HK-2 (cell line): ENCODE results near the gene MYRIP.
"Not testable (repeated sequence)": the region's sequence is repeated elsewhere in the genome, so short reads cannot be mapped to it uniquely, and the experiment has no call there.

ENCODE experiments used
- DNase-seq: peaks from one replicate; pipeline ENCODE4 v3.0.0-alpha.2; 2018; ENCODE audit not compliant: unreplicated experiment

Gene MYRIP

GRCh38 chr3:39809181-39809994 lies at the start of gene MYRIP:
MYRIP (plus strand) TSS chr3:39809609; CDS start chr3:39900817, 91,208 bp downstream.
- peak; percentile 35 for DNase-seq

GRCh38 chr3:39760325-39760724 lies 49.1 kb upstream of the MYRIP start:
- no peak for DNase-seq

GRCh38 chr3:39762537-39763070 lies 46.8 kb upstream of the MYRIP start:
- no peak for DNase-seq

GRCh38 chr3:39763390-39763789 lies 46.0 kb upstream of the MYRIP start:
- no peak for DNase-seq

GRCh38 chr3:39765575-39765974 lies 43.8 kb upstream of the MYRIP start:
- DNase-seq, result no peak

DNA sequence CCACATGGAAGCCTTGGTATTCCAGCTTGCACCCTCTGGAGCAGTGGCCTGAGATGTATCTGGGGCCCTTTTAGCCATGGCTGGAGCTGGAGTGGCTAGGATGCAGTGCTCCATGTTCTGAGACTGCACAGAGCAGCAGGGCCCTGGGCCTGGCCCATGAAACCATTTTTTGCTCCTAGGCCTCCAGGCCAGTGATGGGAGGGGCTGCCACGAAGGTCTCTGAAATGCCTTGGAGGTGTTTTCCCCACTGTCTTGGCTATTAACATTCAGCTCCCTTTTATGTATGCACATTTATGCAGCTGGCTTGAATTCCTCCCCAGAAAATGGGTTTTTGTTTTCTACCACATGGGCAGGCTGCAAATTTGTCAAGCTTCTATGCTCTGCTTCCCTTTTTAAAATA lies 43.0 kb upstream of the MYRIP start:
- no peak for DNase-seq

GRCh38 chr3:39766909-39767308 lies 42.5 kb upstream of the MYRIP start:
- DNase-seq, result not testable (repeated sequence)

GRCh38 chr3:39778168-39778567 lies 31.2 kb upstream of the MYRIP start:
- not testable (repeated sequence) for DNase-seq

DNA sequence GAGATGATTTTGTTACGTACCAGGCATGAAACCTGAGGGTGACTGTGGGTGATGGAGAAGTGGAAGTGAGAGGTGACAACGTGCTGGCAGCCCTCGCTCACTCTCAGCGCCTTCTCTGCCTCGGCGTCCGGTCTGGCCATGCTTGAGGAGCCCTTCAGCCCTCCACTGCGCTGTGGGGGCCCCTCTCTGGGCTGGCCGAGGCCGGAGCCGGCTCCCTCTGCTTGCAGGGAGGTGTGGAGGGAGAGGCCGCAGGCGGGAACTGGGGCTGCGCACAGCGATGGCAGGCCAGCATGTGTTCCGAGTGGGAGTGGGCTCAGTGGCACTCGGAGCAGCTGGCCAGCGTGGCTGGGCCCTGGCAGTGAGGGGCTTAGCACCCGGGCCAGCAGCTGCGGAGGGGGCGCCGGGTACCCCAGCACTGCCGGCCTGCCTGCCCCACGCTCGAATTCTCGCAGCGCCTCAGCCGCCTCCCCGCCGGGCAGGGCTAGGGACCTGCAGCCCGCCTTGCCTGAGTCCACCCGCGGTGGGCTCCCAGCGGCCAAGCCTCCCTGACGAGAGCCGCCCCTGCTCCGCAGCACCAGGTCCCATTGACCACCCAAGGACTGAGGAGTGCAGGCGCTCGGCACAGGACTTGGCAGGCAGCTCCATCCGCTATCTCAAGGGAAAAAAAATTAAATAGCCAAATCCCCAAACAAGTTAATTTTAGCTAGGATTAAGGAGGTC lies 29.7 kb upstream of the MYRIP start:
- no peak for DNase-seq

- no peak for DNase-seq
Observed at GRCh38 chr3:39780352-39780751, 29.1 kb upstream of the MYRIP start.

- no peak for DNase-seq
Observed at GRCh38 chr3:39781025-39781424, 28.4 kb upstream of the MYRIP start.

DNA sequence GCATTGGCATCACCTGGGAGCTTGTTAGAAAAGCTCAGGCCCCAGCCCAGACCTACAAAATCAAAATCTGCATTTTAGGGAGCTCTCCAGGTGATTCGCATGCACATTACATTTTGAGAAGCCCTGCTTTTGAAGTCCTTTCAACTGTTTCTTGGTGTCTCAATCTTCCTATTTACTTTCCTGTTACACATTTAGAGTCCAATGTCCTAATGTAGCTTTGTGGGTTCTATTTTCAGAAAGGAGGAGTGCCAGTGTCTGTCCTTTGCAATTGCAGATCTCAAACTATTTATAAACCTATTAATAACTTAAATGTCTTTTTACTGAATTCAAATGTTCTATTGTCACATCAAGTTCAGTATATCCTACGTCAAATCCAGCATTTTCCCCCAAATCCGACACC lies 27.8 kb upstream of the MYRIP start:
- no peak for DNase-seq

DNA sequence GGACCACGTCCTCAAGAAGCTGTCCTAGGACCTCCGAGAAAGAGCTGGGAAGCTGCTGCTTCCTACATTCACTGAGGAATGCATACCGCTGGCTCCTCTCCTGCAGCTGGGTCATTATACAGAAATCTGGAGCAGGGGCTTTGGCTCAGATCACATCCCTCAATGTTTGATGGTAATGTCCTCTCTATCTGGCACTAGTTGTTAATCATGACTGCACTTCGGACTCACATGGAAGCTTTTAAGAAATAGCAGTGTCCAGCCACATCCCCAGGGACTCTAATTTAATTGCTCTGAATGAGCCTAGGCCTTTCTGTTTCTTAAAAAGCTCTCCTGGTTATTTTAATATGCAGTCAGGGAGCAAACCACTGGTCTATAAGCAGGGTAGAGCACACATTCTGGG lies 25.7 kb upstream of the MYRIP start:
- no peak for DNase-seq

DNA sequence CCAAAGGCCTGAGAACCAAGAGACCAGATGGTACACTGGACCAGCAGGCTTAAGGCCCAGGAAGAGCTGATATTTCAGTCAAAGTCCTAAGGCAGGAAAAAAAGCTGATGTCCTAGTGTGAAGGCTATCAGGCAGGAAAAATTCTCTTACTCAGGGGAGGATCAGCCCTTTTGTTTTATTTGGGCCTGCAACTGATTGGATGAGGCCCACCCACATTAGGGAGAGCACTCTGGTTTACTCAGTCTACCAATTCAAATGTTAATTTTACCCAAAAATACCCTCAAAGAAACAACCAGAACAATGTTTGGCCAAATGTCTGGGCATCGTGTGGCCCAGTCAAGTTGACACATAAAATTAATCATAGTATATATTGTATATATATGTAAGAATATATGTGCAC lies 24.5 kb upstream of the MYRIP start:
- DNase-seq, result no peak

GRCh38 chr3:39788128-39788883 lies 21.1 kb upstream of the MYRIP start:
- DNase-seq, result no peak

GRCh38 chr3:39791603-39792002 lies 17.8 kb upstream of the MYRIP start:
- DNase-seq, result no peak

DNA sequence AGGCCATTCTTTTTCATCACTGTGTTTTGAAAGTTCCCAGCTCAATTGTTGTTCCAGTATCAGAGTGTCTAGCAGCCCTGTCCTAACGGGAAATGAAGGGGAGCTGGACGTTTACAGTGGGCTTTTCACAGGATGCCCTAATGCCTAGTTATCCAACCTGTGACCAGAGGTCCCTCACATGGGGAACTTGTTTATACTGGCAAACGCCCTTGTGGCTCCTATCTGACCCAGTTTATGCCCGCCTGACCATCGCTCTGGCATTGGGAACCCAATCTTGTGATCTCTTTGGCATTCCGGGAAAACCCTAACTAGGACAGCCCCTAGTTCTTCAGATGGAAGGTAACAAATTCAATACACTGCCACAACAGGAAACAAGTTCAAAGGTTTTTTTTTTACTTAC lies 14.5 kb upstream of the MYRIP start:
- no peak for DNase-seq

DNA sequence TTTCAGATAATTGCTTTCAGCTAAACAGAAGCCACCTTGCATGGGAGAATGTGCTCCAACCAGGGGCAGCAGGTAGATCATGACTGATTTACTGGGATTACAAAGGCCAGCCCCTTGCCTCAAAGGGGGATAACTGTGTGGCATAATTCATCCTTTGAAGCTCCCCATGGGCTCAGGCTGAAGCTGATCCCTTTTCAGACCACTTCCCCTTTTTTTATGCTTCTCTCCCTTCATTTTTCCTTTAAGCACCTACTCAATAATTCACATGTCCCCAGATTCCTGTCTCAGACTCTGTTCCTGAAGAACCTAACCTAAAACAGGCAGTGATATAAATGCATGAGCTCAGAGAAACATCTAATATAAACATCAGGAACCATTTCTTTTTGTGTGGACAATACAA lies 8.2 kb upstream of the MYRIP start:
- DNase-seq, result no peak

DNA sequence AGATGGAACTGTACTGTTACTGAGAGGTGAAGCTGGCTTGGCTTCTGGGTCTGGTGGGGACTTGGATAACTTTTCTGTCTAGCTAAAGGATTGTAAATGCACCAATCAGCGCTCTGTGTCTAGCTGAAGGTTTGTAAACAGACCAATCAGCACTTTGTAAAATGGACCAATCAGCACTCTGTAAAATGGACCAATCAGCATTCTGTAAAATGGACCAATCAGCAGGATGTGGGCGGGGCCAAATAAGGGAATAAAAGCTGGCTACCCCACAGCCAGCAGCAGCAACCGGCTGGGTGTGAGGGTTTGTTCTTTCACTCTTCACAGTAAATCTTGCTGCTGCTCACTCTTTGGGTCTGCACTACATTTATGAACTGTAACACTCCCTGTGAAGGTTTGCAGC lies 6.9 kb upstream of the MYRIP start:
- not testable (repeated sequence) for DNase-seq

- DNase-seq, result no peak
Observed at GRCh38 chr3:39803956-39804355, 5.5 kb upstream of the MYRIP start.

- DNase-seq, result no peak
Observed at GRCh38 chr3:39804951-39805350, 4.5 kb upstream of the MYRIP start.

DNA sequence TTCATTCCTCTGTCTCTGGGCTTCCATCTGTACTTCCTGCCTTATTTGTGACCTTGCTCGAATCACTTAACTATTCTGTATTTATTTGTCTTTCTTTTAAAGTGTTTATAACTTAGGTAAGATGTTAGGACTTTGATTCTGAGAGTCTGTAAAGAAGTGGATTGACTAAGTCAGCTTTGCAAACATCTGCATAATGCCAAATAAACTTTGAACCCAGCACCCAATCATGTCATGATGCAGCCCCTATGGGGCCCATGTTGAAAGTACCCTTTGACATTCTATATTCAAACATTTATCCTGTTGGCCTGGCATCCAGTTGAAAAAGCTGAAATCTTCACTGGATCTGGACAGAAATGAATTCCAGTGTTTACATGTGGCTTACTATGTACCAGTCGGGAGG lies 3.8 kb upstream of the MYRIP start:
- DNase-seq, result no peak
